8988T (cell line): Measurements from ENCODE around the gene CCDC92B.
"Not testable (repeated sequence)": the region's sequence is repeated elsewhere in the genome, so short reads cannot be mapped to it uniquely, and the experiment has no call there.

Source experiments
- DNase-seq: peaks from one replicate; pipeline ENCODE4 v3.0.0; 2011

Gene CCDC92B

GRCh38 chr17:2701996-2702741 lies 47.3 kb downstream of the CCDC92B start:
- DNase-seq: peak; percentile 28

GRCh38 chr17:2701161-2701995 lies 48.1 kb downstream of the CCDC92B start:
- peak; percentile 18 for DNase-seq

- peak; percentile 13 for DNase-seq
These were observed 48.8 kb downstream of the CCDC92B start for GRCh38 chr17:2700491-2701141.

GRCh38 chr17:2700030-2700490 lies 49.4 kb downstream of the CCDC92B start:
- peak; percentile 9 for DNase-seq

GRCh38 chr17:2699216-2699805 lies 50.1 kb downstream of the CCDC92B start:
- not testable (repeated sequence) for DNase-seq

- DNase-seq: peak; percentile 15
These were observed 51.8 kb downstream of the CCDC92B start for GRCh38 chr17:2697611-2698162.

GRCh38 chr17:2695961-2696760 lies 53.3 kb downstream of the CCDC92B start:
- peak; percentile 13 for DNase-seq

GRCh38 chr17:2695243-2695960 lies 54.0 kb downstream of the CCDC92B start:
- peak; percentile 23 for DNase-seq

GRCh38 chr17:2694381-2695242 lies 54.8 kb downstream of the CCDC92B start:
- peak; percentile 25 for DNase-seq

GRCh38 chr17:2693561-2694380 lies 55.7 kb downstream of the CCDC92B start:
- peak; percentile 27 for DNase-seq

- DNase-seq: peak; percentile 9
These were observed 56.7 kb downstream of the CCDC92B start for GRCh38 chr17:2692781-2693135.

GRCh38 chr17:2691965-2692780 lies 57.3 kb downstream of the CCDC92B start:
- DNase-seq: peak; percentile 24

GRCh38 chr17:2691069-2691871 lies 58.2 kb downstream of the CCDC92B start:
- peak; percentile 13 for DNase-seq

GRCh38 chr17:2690165-2691068 lies 59.0 kb downstream of the CCDC92B start:
- peak; percentile 15 for DNase-seq

- DNase-seq: peak; percentile 24
These were observed 59.9 kb downstream of the CCDC92B start for GRCh38 chr17:2689411-2690164.
